DND-41 (cell line): Measurements from ENCODE around the gene KRTAP2-4.
"Not testable (repeated sequence)": the region's sequence is repeated elsewhere in the genome, so short reads cannot be mapped to it uniquely, and the experiment has no call there.

Experiments used
- ATAC-seq: fragments of 200-7000 bp; cut with Tn5 transposase; 3 replicates; pipeline ENCODE4 v1.9.1; 2021; ENCODE audit warnings: low read depth; ENCODE audit not compliant: insufficient read depth
- DNase-seq: peaks from one replicate; pipeline ENCODE4 v3.0.0-alpha.2; 2020
- H2AFZ ChIP-seq: 2 replicates; pipeline ENCODE4 v1.6.0; 2012; ENCODE audit warnings: low read depth, low read length
- H3K27ac ChIP-seq: 2 replicates; pipeline ENCODE4 v1.5.1; 2012; ENCODE audit warnings: low read length, inconsistent platforms
- H3K27me3 ChIP-seq: fragments of 200-600 bp; sonication (generic); 2 replicates; pipeline ENCODE4 v1.6.0; 2012; ENCODE audit warnings: low read length, mild to moderate bottlenecking, inconsistent platforms; ENCODE audit not compliant: insufficient read depth, poor library complexity
- H3K36me3 ChIP-seq: 2 replicates; pipeline ENCODE4 v1.5.1; 2012; ENCODE audit warnings: low read length, inconsistent platforms; ENCODE audit not compliant: insufficient read depth
- H3K4me1 ChIP-seq: 2 replicates; pipeline ENCODE4 v1.5.1; 2012; ENCODE audit warnings: mild to moderate bottlenecking, low read length; ENCODE audit not compliant: insufficient read depth
- H3K4me2 ChIP-seq: 2 replicates; pipeline ENCODE4 v1.6.0; 2012; ENCODE audit warnings: mild to moderate bottlenecking, moderate library complexity, low read length, inconsistent platforms; ENCODE audit not compliant: insufficient read depth
- H3K4me3 ChIP-seq, 2 experiments: fragments of 200-600 bp in 1 of 2; shearing (Covaris generic) in 1 of 2; 2 replicates each; pipeline ENCODE4 v1.5.1; 2012 to 2016; ENCODE audit warnings: inconsistent platforms in 2 of 2, low read length in 2 of 2, mild to moderate bottlenecking in 2 of 2, low read depth in 1 of 2, moderate library complexity in 1 of 2
- H3K79me2 ChIP-seq: 2 replicates; pipeline ENCODE4 v1.6.0; 2012; ENCODE audit warnings: low read length, inconsistent platforms; ENCODE audit not compliant: insufficient read depth
- H3K9ac ChIP-seq: 2 replicates; pipeline ENCODE4 v1.6.0; 2012; ENCODE audit warnings: low read depth, mild to moderate bottlenecking, inconsistent platforms, low read length, moderate library complexity
- H3K9me3 ChIP-seq: 2 replicates; pipeline ENCODE4 v1.5.1; 2012; ENCODE audit warnings: low read length, moderate library complexity, mild to moderate bottlenecking, inconsistent platforms; ENCODE audit not compliant: insufficient read depth, severe bottlenecking
- H4K20me1 ChIP-seq: 2 replicates; pipeline ENCODE4 v1.6.0; 2012; ENCODE audit warnings: low read length; ENCODE audit not compliant: insufficient read depth
- EZH2 ChIP-seq: IDR thresholded peaks from 3 replicates; pipeline ENCODE4 v1.6.1; 2012; ENCODE audit warnings: borderline replicate concordance, low read depth, mild to moderate bottlenecking, moderate library complexity, low read length, inconsistent platforms; ENCODE audit not compliant: severe bottlenecking
- TF ChIP-seq, protein P1 (sequence below): IDR thresholded peaks from 2 replicates; pipeline ENCODE4 v1.5.1; 2012; ENCODE audit warnings: borderline replicate concordance, low read length, moderate library complexity, mild to moderate bottlenecking; ENCODE audit not compliant: poor library complexity, severe bottlenecking; ENCODE audit errors: extremely low read depth

KRTAP2-4 gene

DNA sequence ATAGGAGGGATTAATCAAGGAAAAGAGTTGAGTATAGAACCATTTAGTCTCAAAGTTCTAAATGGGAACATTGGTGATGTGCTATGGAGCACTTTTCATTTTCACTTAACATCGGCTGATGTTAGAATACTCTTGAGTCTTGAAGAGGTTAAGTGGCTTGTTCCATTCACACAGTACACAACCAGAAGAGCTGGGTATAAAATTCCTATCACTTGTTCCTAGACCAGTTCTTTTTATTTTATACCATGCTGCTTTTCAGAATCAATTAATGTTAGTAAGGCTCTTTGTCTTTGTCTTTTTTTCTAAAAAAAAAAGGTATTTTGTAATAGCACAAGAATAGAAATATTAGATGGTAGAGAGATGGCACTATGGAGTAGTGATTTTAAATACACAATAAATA, 22.7 kb downstream of the KRTAP2-4 start:
- Histone ChIP-seq H3K9ac (no peak overlapping the region), H3K27me3 (peaks cover 6% of the 10 kb centered on the region), H3K36me3 (no peaks in the 10 kb centered on the region), H3K4me1 (no peaks in the 10 kb centered on the region), H3K27ac (no peak overlapping the region), H4K20me1 (no peaks in the 10 kb centered on the region), H3K79me2 (no peaks in the 10 kb centered on the region), H2AFZ (no peak overlapping the region), H3K4me3 (no peak overlapping the region), H3K4me2 (no peak overlapping the region), H3K9me3 (peaks cover 2% of the 10 kb centered on the region)
- no peak for ATAC-seq
- DNase-seq = no peak
- TF ChIP-seq, protein P1, sequence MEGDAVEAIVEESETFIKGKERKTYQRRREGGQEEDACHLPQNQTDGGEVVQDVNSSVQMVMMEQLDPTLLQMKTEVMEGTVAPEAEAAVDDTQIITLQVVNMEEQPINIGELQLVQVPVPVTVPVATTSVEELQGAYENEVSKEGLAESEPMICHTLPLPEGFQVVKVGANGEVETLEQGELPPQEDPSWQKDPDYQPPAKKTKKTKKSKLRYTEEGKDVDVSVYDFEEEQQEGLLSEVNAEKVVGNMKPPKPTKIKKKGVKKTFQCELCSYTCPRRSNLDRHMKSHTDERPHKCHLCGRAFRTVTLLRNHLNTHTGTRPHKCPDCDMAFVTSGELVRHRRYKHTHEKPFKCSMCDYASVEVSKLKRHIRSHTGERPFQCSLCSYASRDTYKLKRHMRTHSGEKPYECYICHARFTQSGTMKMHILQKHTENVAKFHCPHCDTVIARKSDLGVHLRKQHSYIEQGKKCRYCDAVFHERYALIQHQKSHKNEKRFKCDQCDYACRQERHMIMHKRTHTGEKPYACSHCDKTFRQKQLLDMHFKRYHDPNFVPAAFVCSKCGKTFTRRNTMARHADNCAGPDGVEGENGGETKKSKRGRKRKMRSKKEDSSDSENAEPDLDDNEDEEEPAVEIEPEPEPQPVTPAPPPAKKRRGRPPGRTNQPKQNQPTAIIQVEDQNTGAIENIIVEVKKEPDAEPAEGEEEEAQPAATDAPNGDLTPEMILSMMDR = no peak
- TF ChIP-seq EZH2 = no peak

DNA sequence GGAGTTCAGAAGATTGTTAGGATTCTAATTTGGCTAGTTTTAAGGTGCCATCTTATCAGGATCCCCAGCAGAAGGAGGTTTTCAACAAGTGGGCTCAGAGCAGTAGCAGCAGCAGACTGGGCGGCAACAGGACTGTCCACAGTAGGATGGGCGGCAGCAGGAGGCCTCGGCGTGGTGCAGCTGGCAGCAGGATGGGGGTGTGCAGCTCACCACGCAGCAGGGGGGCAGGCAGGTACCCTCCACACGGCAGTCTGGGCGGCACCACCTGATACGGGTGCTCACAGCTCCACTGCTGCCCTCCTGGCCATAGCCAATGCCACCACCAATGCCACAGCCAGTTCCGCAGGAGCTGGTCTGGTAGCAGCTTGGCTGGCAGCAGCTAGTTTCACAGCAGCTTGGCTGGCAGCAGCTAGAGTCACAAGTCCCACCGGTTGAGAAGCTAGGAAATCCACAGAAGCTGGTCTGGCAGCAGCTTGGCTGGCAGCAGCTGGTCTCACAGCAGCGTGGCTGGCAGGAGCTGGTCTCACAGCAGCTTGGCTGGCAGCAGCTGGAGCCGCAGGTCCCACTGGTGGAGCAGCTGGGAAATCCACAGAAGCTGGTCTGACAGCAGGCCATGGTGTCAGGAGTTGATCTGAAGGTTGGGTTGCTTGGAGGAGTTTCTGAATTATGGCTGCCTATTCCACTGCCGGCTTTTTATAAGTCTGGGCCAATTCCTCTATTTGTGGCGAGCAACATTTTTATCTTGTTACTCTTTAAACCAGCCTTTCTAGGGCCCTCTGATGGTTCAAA, 24.7 kb downstream of the KRTAP2-4 start, which contains the start of gene KRTAP1-1:
Gene KRTAP1-1 (minus strand): TSS at position 668 of the 789 bp plus-strand sequence. CDS start 53 bp downstream, at position 615.
- not testable (repeated sequence) for H3K9me3 ChIP-seq, H3K4me3 ChIP-seq, H3K27ac ChIP-seq, H3K36me3 ChIP-seq, H3K79me2 ChIP-seq, H3K9ac ChIP-seq, H2AFZ ChIP-seq, ATAC-seq, H3K4me2 ChIP-seq, H4K20me1 ChIP-seq, H3K4me1 ChIP-seq, H3K27me3 ChIP-seq, DNase-seq

DNA sequence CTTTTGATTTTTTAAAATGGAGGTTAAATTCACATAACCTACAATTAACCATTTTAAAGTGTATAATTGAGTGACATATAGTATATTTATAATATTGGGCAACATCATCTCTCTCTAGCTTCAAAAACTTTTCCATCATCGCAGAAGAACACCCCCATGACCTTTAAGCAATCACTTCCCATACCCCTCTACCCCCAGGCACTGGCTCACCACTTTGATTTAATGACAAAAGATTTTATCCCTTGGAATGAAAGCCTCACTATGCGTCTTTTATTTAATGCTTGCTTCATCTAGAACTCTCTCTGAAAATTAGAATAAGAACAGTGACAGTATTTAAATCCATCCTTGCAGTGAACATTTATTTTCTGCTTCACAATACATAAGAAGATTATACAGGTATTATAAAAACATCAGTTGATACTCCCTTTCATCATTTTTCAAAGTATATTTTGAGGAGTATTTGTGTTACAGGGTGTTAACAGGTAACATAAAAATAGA, 27.8 kb downstream of the KRTAP2-4 start:
- peaks cover 2% of the 10 kb centered on the region for H3K9me3 ChIP-seq

DNA sequence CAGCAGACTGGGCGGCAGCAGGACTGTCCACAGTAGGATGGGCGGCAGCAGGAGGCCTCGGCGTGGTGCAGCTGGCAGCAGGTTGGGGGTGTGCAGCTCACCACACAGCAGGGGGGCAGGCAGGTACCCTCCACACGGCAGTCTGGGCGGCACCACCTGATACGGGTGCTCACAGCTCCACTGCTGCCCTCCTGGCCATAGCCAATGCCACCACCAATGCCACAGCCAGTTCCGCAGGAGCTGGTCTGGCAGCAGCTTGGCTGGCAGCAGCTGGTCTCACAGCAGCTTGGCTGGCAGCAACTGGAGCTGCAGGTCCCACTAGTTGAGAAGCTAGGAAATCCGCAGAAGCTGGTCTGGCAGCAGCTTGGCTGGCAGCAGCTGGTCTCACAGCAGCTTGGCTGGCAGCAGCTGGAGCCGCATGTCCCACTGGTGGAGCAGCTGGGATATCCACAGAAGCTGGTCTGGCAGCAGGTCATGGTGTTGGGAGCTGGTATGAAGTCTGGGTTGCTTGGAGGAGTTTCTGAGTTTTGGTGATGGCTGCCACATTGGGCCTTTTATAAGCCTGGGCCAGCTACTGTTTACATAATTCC, 31.2 kb downstream of the KRTAP2-4 start, which contains the start of gene KRTAP1-3:
Gene KRTAP1-3 (minus strand): TSS at position 529 of the 590 bp plus-strand sequence. CDS start 53 bp downstream, at position 476.
- not testable (repeated sequence) for H3K27me3 ChIP-seq, H3K4me3 ChIP-seq, H3K27ac ChIP-seq, H3K79me2 ChIP-seq, H3K4me1 ChIP-seq, H3K9me3 ChIP-seq, H3K9ac ChIP-seq, ATAC-seq, DNase-seq, H3K36me3 ChIP-seq, H3K4me2 ChIP-seq, H2AFZ ChIP-seq, H4K20me1 ChIP-seq

More for the DNA sequence above, 27.8 kb downstream of the KRTAP2-4 start:
- Histone ChIP-seq H3K4me2 (no peak overlapping the region), H3K79me2 (no peaks in the 10 kb centered on the region), H4K20me1 (no peaks in the 10 kb centered on the region), H3K4me1 (no peaks in the 10 kb centered on the region), H3K27me3 (peaks cover 9% of the 10 kb centered on the region), H2AFZ (no peak overlapping the region), H3K36me3 (no peaks in the 10 kb centered on the region), H3K4me3 (no peak overlapping the region), H3K9ac (no peak overlapping the region), H3K27ac (no peak overlapping the region)
- ATAC-seq = no peak
- TF ChIP-seq, protein P1 = no peak
- TF ChIP-seq EZH2 = no peak
- no peak for DNase-seq
